HCT116 (cell line): ENCODE measurements around the gene RPLP1.

Experiments
- EZH2 ChIP-seq: fragments of 200-600 bp; sonication (generic); IDR thresholded peaks from 2 replicates; pipeline ENCODE4 v1.6.1; 2017; ENCODE audit warnings: antibody characterized with exemption, mixed run types
- POLR2A ChIP-seq: IDR thresholded peaks from 2 replicates; pipeline ENCODE4 v1.7.0; 2011; ENCODE audit warnings: borderline replicate concordance; ENCODE audit not compliant: insufficient read depth, insufficient read length; ENCODE audit errors: extremely low read depth
- POLR2AphosphoS5 ChIP-seq: IDR thresholded peaks from 2 replicates; pipeline ENCODE4 v1.6.1; 2011; ENCODE audit warnings: mild to moderate bottlenecking, low read depth, low read length, moderate library complexity
- SP1 ChIP-seq: IDR thresholded peaks from 2 replicates; pipeline ENCODE4 v1.6.1; 2012; ENCODE audit warnings: low read depth
- YY1 ChIP-seq: IDR thresholded peaks from 2 replicates; pipeline ENCODE4 v1.6.1; 2011; ENCODE audit warnings: low read length, low read depth, moderate library complexity, mild to moderate bottlenecking; ENCODE audit not compliant: insufficient replicate concordance; ENCODE audit errors: extremely low read depth
- TF ChIP-seq, protein P1 (sequence below): IDR thresholded peaks from 2 replicates; pipeline ENCODE4 v1.6.1; 2012
- TF ChIP-seq, protein P2 (sequence below), 3 experiments: fragments of 200-600 bp in 1 of 3; sonication (generic) in 1 of 3; IDR thresholded peaks in 2 of 3; conservative IDR thresholded peaks in 1 of 3; 2 replicates each; pipeline ENCODE4 v1.5.1; 2012 to 2017; ENCODE audit warnings: low read depth in 2 of 3, low read length in 2 of 3, antibody characterized with exemption in 1 of 3, borderline replicate concordance in 1 of 3, control low read depth in 1 of 3, mild to moderate bottlenecking in 1 of 3, mixed read lengths in 1 of 3, mixed run types in 1 of 3, moderate library complexity in 1 of 3; ENCODE audit not compliant: insufficient read depth in 1 of 3
- TF ChIP-seq, protein P3 (sequence below): IDR thresholded peaks from 2 replicates; pipeline ENCODE4 v1.6.1; 2012; ENCODE audit warnings: low read depth
- TF ChIP-seq, protein P4 (sequence below): IDR thresholded peaks from 2 replicates; pipeline ENCODE4 v1.6.1; 2012

DNA sequence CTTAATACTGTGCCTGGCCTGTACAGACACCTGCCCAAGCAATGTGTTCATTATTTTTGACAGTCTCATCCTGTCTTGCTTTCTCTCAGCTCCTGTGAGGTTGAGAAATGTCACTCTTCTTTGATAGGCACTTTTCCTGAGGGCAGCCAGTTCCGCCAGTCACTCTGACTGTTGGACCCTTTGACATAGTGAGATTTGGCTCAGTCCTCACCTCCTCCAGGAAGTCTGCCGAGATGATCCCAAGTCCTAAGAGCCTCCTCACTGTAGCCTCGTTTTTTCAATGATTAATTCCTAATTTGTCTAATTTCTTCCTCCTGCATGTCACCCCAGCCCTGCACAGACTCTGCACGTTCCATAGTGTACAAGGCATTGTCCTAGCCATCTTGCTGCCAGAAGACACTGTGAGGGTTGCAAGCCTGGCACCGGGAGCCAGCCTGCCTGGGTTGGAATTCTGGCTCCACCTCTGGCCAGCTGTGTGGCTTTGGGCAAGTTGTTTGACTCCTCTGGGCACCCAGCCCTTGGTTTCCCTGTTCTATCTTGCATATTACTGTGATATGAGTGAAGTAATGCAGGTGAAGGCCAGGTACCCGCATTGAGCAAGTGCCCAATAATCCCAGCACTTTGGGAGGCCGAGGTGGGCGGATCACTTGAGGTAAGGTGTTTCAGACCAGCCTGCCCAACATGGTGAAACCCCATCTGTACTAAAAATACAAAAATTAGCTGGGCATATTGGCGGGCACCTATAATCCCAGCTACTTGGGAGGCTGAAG, 24.3 kb downstream of the RPLP1 start:
- TF ChIP-seq, protein P1, sequence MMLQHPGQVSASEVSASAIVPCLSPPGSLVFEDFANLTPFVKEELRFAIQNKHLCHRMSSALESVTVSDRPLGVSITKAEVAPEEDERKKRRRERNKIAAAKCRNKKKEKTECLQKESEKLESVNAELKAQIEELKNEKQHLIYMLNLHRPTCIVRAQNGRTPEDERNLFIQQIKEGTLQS: no peak
- TF ChIP-seq, protein P2, sequence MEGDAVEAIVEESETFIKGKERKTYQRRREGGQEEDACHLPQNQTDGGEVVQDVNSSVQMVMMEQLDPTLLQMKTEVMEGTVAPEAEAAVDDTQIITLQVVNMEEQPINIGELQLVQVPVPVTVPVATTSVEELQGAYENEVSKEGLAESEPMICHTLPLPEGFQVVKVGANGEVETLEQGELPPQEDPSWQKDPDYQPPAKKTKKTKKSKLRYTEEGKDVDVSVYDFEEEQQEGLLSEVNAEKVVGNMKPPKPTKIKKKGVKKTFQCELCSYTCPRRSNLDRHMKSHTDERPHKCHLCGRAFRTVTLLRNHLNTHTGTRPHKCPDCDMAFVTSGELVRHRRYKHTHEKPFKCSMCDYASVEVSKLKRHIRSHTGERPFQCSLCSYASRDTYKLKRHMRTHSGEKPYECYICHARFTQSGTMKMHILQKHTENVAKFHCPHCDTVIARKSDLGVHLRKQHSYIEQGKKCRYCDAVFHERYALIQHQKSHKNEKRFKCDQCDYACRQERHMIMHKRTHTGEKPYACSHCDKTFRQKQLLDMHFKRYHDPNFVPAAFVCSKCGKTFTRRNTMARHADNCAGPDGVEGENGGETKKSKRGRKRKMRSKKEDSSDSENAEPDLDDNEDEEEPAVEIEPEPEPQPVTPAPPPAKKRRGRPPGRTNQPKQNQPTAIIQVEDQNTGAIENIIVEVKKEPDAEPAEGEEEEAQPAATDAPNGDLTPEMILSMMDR (IDR thresholded peaks at IDR 0.05 in 2 of 3, conservative IDR thresholded peaks at IDR 0.05 in 1 of 3; ENCODE audit: borderline replicate concordance in 1 of 3, insufficient read depth in 1 of 3, low read depth in 2 of 3, low read length in 2 of 3): no peak
- no peak for TF ChIP-seq POLR2AphosphoS5
- no peak for TF ChIP-seq SP1
- TF ChIP-seq, protein P3, sequence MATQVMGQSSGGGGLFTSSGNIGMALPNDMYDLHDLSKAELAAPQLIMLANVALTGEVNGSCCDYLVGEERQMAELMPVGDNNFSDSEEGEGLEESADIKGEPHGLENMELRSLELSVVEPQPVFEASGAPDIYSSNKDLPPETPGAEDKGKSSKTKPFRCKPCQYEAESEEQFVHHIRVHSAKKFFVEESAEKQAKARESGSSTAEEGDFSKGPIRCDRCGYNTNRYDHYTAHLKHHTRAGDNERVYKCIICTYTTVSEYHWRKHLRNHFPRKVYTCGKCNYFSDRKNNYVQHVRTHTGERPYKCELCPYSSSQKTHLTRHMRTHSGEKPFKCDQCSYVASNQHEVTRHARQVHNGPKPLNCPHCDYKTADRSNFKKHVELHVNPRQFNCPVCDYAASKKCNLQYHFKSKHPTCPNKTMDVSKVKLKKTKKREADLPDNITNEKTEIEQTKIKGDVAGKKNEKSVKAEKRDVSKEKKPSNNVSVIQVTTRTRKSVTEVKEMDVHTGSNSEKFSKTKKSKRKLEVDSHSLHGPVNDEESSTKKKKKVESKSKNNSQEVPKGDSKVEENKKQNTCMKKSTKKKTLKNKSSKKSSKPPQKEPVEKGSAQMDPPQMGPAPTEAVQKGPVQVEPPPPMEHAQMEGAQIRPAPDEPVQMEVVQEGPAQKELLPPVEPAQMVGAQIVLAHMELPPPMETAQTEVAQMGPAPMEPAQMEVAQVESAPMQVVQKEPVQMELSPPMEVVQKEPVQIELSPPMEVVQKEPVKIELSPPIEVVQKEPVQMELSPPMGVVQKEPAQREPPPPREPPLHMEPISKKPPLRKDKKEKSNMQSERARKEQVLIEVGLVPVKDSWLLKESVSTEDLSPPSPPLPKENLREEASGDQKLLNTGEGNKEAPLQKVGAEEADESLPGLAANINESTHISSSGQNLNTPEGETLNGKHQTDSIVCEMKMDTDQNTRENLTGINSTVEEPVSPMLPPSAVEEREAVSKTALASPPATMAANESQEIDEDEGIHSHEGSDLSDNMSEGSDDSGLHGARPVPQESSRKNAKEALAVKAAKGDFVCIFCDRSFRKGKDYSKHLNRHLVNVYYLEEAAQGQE: no peak
- TF ChIP-seq EZH2: no peak
- TF ChIP-seq YY1: no peak
- no peak for TF ChIP-seq POLR2A
- TF ChIP-seq, protein P4, sequence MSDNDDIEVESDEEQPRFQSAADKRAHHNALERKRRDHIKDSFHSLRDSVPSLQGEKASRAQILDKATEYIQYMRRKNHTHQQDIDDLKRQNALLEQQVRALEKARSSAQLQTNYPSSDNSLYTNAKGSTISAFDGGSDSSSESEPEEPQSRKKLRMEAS: no peak
